ENCODE data around the gene TMEM138. TPM values are rescaled to one million over a fixed set of nuclear protein-coding genes. Genes with fewer than 3 reads are reported as not detected.
A peak's percentile ranks its signal among the peaks of the same experiment; 100 is the strongest.

TMEM138 gene
- total and polyA plus RNA-seq, 5 donors from 2014 or later: 48.6 to 73.2 (median 59.9) TPM

DNA sequence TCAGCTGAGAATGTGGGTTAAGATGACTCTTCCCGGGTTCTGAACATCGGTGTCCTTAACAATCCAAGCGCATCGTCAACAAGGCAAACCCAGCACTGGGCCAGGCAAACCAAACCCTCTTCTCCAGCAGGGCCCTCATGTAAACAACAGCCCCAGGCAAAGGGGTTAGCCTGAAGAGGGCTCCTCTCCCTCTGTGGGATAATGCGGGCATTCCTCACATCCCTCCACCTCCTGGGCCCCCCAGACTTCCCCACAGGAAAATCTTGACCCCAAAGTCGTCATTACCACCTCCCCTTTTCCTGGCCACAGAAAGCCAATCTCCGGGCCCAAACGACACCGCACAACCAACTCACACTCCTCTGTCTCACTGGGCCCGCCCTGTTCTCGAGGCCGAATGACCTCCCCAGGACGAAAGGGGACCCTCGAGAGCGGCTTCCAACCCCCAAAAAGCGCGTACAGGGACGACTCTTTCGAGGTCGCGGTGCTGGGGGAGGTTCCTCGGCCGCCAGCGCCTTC, 29.8 kb upstream of the TMEM138 start:
- no peaks in the 10 kb centered on the region for H3K27me3 Mint-ChIP-seq
- Histone ChIP-seq H3K9me3 (ENCODE audit: control insufficient read depth in 2 of 2, low read length in 2 of 2) (no peaks in the 10 kb centered on the region), H3K4me1 (ENCODE audit: control insufficient read depth, insufficient read depth, low read length, poor library complexity, severe bottlenecking) (peaks cover 32% of the 10 kb centered on the region), H3K4me3 (ENCODE audit: low read depth, low read length) (peak overlapping the region; percentile 85), H3K36me3 (ENCODE audit: control insufficient read depth, insufficient read depth, low read length) (peaks cover 26% of the 10 kb centered on the region), H3K27me3 (ENCODE audit: control insufficient read depth, insufficient read depth, low read length) (no peaks in the 10 kb centered on the region), H3K27ac (ENCODE audit: insufficient read depth, low read length, poor library complexity, severe bottlenecking) (peak overlapping the region; percentile 87)
- H3K4me1 Mint-ChIP-seq: peaks cover 33 to 81% (median 57%) of the 10 kb centered on the region in 4 donors
- H3K9me3 Mint-ChIP-seq: no peaks in the 10 kb centered on the region
- peak overlapping the region; percentile 95 to 98 (median 97) for H3K27ac Mint-ChIP-seq
- ATAC-seq (ENCODE audit: low read depth in 2 of 2): no peak
- DNase-seq: peak; percentile 3 to 15 (median 7)
- H3K36me3 Mint-ChIP-seq: peaks cover 25% of the 10 kb centered on the region
- H3K4me3 Mint-ChIP-seq: peak overlapping the region; percentile 89 to 98 (median 96)

DNA sequence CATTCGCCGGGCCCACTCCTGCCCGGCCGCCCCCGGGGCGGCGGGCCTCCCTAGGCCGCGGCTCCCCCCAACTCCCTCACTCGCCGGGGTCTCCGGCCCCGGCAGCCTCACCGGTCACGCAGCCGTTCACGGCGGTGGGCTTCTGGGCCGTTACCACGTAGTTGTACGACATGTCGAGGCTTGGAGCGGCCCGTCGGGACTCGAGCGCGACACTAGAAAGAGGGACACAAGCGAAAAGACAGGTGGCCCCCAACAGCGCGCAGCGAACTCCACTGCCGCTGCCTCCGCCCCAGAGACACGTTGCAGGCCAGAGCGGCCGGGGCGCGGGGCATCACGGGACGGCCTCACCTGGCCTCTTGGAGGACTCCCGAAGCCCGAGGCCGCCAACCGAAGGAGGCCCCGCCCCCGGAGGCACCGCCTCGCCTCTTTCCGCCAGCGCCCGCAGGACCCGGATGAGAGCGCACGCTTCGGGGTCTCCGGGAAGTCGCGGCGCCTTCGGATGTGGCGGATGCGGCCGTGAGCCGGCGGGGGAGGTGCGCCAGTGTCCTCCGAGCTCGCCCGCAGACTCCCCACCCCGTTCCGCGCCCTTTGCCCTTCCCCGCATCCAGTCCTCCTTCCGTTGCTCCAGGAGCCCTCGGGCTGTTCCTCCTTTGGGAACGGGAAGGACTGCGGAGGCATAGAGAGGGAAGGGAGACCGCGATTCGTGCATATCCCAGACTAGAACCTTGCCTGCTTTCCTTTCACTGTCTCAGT, 29.2 kb upstream of the TMEM138 start, which contains the start of the genes DDB1 and TKFC:
TSS of gene DDB1 (minus strand) at position 309 of the 753 bp plus-strand sequence. CDS start at position 172, 137 bp downstream.
TSS of gene TKFC (plus strand) at position 432 of the 753 bp plus-strand sequence. CDS start 1,501 bp downstream, outside the sequence.
- Mint-ChIP-seq H3K9me3 (no peaks in the 10 kb centered on the region), H3K4me3 (peak within 1 kb of the TSS; percentile 89 to 98 (median 96)), H3K27ac (peak within 1 kb of the TSS; percentile 97 to 98 (median 98)), H3K27me3 (no peaks in the 10 kb centered on the region), H3K4me1 (peaks cover 27 to 77% (median 52%) of the 10 kb centered on the region in 4 donors), H3K36me3 (peaks cover 18% of the 10 kb centered on the region)
- no peaks in the 10 kb centered on the region for H3K9me3 ChIP-seq (ENCODE audit: control insufficient read depth in 2 of 2, low read length in 2 of 2)
- ATAC-seq (ENCODE audit: low read depth in 2 of 2): peak; percentile 93 to 95
- H3K27ac ChIP-seq (ENCODE audit: insufficient read depth, low read length, poor library complexity, severe bottlenecking): peak within 1 kb of the TSS; percentile 87
- H3K4me3 ChIP-seq (ENCODE audit: low read depth, low read length): peak within 1 kb of the TSS; percentile 85
- no peaks in the 10 kb centered on the region for H3K27me3 ChIP-seq (ENCODE audit: control insufficient read depth, insufficient read depth, low read length)
- H3K4me1 ChIP-seq (ENCODE audit: control insufficient read depth, insufficient read depth, low read length, poor library complexity, severe bottlenecking): peaks cover 32% of the 10 kb centered on the region
- peak; percentile 96 to 98 (median 98) for DNase-seq
- H3K36me3 ChIP-seq (ENCODE audit: control insufficient read depth, insufficient read depth, low read length): peaks cover 20% of the 10 kb centered on the region

DNA sequence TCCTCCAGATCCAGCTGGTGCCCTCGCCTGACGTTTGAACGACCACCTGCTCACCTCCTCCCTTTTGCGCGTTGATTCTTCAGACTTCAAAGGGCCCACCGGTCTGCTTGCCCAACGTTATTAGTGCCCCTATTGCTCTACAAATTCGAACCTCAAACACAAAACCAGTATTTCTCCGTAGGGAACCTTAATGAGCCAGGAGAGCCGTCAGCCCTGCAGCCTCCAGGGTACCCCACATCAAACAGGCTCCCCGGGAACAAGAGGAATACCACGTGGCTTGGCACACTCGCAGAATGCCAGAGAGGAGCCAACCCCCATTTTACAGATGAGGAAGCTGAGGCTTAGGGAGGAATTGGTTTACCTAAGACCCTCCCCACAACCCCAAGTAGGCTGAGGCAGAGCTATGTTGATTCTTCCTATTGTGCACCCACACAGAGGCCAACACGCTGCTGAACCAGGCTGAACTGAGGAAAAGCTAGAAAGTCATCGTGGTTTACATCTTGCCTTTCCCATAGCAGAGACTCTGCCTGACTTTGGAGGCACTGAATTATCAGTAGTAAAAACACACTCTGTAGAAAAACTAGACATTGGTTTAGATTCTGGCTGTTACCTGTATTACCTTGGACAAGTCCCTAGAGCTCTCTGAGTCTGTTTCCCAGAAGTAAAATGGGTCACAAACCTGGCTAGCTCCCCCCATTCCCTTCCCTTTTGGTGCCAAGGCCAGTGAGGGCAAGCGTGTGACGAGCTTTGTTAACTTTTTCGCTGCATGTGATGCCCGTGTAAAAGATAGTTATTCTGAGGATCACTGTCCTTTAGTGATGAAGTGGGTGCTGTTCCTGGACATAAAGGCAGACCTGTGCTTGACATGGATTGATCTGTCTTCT, 28.4 kb upstream of the TMEM138 start:
- H3K36me3 Mint-ChIP-seq: peaks cover 19% of the 10 kb centered on the region
- no peaks in the 10 kb centered on the region for H3K27me3 Mint-ChIP-seq
- no peaks in the 10 kb centered on the region for H3K9me3 ChIP-seq (ENCODE audit: control insufficient read depth in 2 of 2, low read length in 2 of 2)
- DNase-seq: no peak
- ATAC-seq (ENCODE audit: low read depth in 2 of 2): no peak
- no peaks in the 10 kb centered on the region for H3K27me3 ChIP-seq (ENCODE audit: control insufficient read depth, insufficient read depth, low read length)
- peak overlapping the region; percentile 83 for H3K4me3 ChIP-seq (ENCODE audit: low read depth, low read length)
- peak overlapping the region; percentile 87 for H3K27ac ChIP-seq (ENCODE audit: insufficient read depth, low read length, poor library complexity, severe bottlenecking)
- H3K4me1 Mint-ChIP-seq: peaks cover 23 to 72% (median 47%) of the 10 kb centered on the region in 4 donors
- H3K4me1 ChIP-seq (ENCODE audit: control insufficient read depth, insufficient read depth, low read length, poor library complexity, severe bottlenecking): peaks cover 32% of the 10 kb centered on the region
- H3K9me3 Mint-ChIP-seq: no peaks in the 10 kb centered on the region
- peaks cover 14% of the 10 kb centered on the region for H3K36me3 ChIP-seq (ENCODE audit: control insufficient read depth, insufficient read depth, low read length)
- peak overlapping the region; percentile 89 to 98 (median 96) for H3K4me3 Mint-ChIP-seq
- peak overlapping the region; percentile 97 to 98 (median 98) for H3K27ac Mint-ChIP-seq

- Histone ChIP-seq H3K27me3 (ENCODE audit: control insufficient read depth, insufficient read depth, low read length) (no peaks in the 10 kb centered on the region), H3K4me1 (ENCODE audit: control insufficient read depth, insufficient read depth, low read length, poor library complexity, severe bottlenecking) (peaks cover 32% of the 10 kb centered on the region), H3K9me3 (ENCODE audit: control insufficient read depth in 2 of 2, low read length in 2 of 2) (no peaks in the 10 kb centered on the region), H3K4me3 (ENCODE audit: low read depth, low read length) (no peak overlapping the region), H3K27ac (ENCODE audit: insufficient read depth, low read length, poor library complexity, severe bottlenecking) (no peak overlapping the region), H3K36me3 (ENCODE audit: control insufficient read depth, insufficient read depth, low read length) (peaks cover 5% of the 10 kb centered on the region)
- no peak for ATAC-seq (ENCODE audit: low read depth in 2 of 2)
- Mint-ChIP-seq H3K4me3 (peak overlapping the region; percentile 32 to 98 (median 92)), H3K4me1 (peaks cover 17 to 63% (median 39%) of the 10 kb centered on the region in 4 donors), H3K27me3 (no peaks in the 10 kb centered on the region), H3K27ac (peak overlapping the region; percentile 97 to 98 (median 98)), H3K9me3 (no peaks in the 10 kb centered on the region), H3K36me3 (peaks cover 15% of the 10 kb centered on the region)
- no peak for DNase-seq
Observed at GRCh38 chr11:61334434-61335354, 27.5 kb upstream of the TMEM138 start.

DNA sequence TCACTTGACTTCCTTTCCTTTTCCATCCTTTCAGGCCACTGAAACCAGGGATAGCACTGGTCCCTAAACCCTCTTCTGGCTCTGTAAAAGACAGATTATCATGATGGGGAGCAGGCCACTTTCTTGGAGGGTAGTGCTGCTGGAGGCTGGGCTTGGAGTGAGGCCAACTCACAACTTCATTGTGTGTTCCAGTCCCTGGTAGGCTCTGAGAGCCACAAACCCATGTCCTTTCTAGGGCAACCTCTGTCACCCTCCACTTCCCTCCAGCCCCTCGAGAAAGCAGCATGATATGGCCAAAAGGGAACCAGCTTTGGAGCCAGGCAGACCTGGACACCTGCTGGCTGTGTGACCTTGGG, 26.8 kb upstream of the TMEM138 start:
- Mint-ChIP-seq H3K9me3 (no peaks in the 10 kb centered on the region), H3K4me1 (peaks cover 10 to 57% (median 33%) of the 10 kb centered on the region in 4 donors), H3K27me3 (no peaks in the 10 kb centered on the region), H3K36me3 (peaks cover 10% of the 10 kb centered on the region), H3K27ac (peak overlapping the region in 2 of 3 donors; percentile 58 to 94), H3K4me3 (peak overlapping the region in 2 of 4 donors; percentile 27 to 52)
- peaks cover 2% of the 10 kb centered on the region for H3K36me3 ChIP-seq (ENCODE audit: control insufficient read depth, insufficient read depth, low read length)
- ATAC-seq (ENCODE audit: low read depth in 2 of 2) (no peak), DNase-seq (no peak)
- H3K4me1 ChIP-seq (ENCODE audit: control insufficient read depth, insufficient read depth, low read length, poor library complexity, severe bottlenecking): peaks cover 32% of the 10 kb centered on the region
- peak overlapping the region; percentile 70 for H3K27ac ChIP-seq (ENCODE audit: insufficient read depth, low read length, poor library complexity, severe bottlenecking)
- no peaks in the 10 kb centered on the region for H3K27me3 ChIP-seq (ENCODE audit: control insufficient read depth, insufficient read depth, low read length)
- H3K4me3 ChIP-seq (ENCODE audit: low read depth, low read length): no peak overlapping the region
- H3K9me3 ChIP-seq (ENCODE audit: control insufficient read depth in 2 of 2, low read length in 2 of 2): no peaks in the 10 kb centered on the region

DNA sequence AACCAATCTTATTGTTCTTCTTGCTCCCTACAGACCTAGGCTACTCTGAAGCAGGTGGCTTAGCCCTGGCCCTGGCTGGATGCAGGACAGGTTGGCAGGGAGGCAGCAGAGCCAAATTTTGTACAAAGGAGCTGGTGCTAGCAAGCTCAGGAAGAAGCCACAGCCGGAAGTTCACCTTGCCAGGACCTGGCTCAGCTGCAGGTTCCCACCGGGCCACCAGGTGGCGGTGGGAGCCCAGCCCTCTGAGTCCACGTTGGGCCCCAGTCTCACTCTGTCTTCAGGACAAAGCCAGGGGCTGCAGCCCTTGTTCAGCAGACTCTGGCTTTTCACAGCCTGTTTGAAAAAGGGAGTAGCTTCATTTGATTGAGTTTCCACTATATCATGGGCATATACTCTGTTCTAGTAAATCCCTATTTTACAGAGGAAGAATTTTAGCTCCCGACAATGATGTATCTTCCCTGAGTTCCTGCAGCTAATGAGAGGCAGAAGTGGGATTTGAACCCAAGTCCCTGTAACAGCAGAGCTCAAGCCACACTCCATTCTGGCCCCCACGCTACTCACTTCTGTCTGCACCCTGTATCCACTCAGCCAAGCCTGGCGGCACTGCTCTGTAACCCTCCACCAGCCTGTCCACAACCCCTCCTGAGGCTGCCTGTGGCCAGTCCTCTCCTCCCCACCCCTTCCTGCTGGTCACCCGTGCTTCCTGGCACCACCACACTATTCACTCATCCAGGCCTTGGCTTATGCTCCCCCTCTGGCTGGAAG, 25.8 kb upstream of the TMEM138 start:
- peaks cover 4% of the 10 kb centered on the region for H3K36me3 ChIP-seq (ENCODE audit: control insufficient read depth, insufficient read depth, low read length)
- H3K36me3 Mint-ChIP-seq: peaks cover 15% of the 10 kb centered on the region
- peaks cover 9 to 47% (median 26%) of the 10 kb centered on the region in 4 donors for H3K4me1 Mint-ChIP-seq
- peaks cover 27% of the 10 kb centered on the region for H3K4me1 ChIP-seq (ENCODE audit: control insufficient read depth, insufficient read depth, low read length, poor library complexity, severe bottlenecking)
- no peaks in the 10 kb centered on the region for H3K27me3 Mint-ChIP-seq
- H3K27me3 ChIP-seq (ENCODE audit: control insufficient read depth, insufficient read depth, low read length): no peaks in the 10 kb centered on the region
- DNase-seq (peak; percentile 69 to 92 (median 85)), ATAC-seq (ENCODE audit: low read depth in 2 of 2) (peak; percentile 57 to 62)
- H3K9me3 ChIP-seq (ENCODE audit: control insufficient read depth in 2 of 2, low read length in 2 of 2): no peaks in the 10 kb centered on the region
- no peaks in the 10 kb centered on the region for H3K9me3 Mint-ChIP-seq
- H3K27ac ChIP-seq (ENCODE audit: insufficient read depth, low read length, poor library complexity, severe bottlenecking): peak overlapping the region; percentile 70
- H3K27ac Mint-ChIP-seq: peak overlapping the region; percentile 80 to 94 (median 82)
- H3K4me3 ChIP-seq (ENCODE audit: low read depth, low read length): no peak overlapping the region
- H3K4me3 Mint-ChIP-seq: peak overlapping the region in 3 of 4 donors; percentile 24 to 79 (median 78)

Data from CD4-positive, CD25-positive, alpha-beta regulatory T cell (primary cell).